Neutrophil (primary cell): ENCODE results near the gene SRD5A3.

Source experiments
- H3K27ac ChIP-seq: fragments of 200-600 bp; sonication (generic); 2 replicates; pipeline ENCODE4 v1.5.1; 2016; ENCODE audit warnings: mild to moderate bottlenecking, moderate library complexity
- H3K27me3 ChIP-seq: fragments of 200-600 bp; sonication (generic); 2 replicates; pipeline ENCODE4 v1.6.0; 2016; ENCODE audit warnings: mild to moderate bottlenecking
- H3K36me3 ChIP-seq: fragments of 200-600 bp; sonication (generic); 2 replicates; pipeline ENCODE4 v1.5.1; 2017
- H3K4me1 ChIP-seq, 2 experiments: fragments of 200-600 bp in 1 of 2; sonication (generic) in 1 of 2; 1 replicate in 1 of 2; 2 replicates in 1 of 2; pipeline versions ENCODE4 v1.5.1 to v1.6.1; 2013 to 2016; ENCODE audit warnings: low read depth in 1 of 2, low read length in 1 of 2, mild to moderate bottlenecking in 1 of 2, moderate library complexity in 1 of 2; ENCODE audit not compliant: control insufficient read depth in 1 of 2, insufficient read depth in 1 of 2
- H3K4me3 ChIP-seq, 2 experiments: fragments of 200-600 bp in 1 of 2; sonication (generic) in 1 of 2; 1 replicate in 1 of 2; 2 replicates in 1 of 2; pipeline ENCODE4 v1.5.1; 2013 to 2016; ENCODE audit warnings: low read depth in 1 of 2, low read length in 1 of 2, mild to moderate bottlenecking in 1 of 2, moderate library complexity in 1 of 2
- H3K9me3 ChIP-seq: fragments of 200-600 bp; sonication (generic); 2 replicates; pipeline ENCODE4 v1.5.1; 2016
- CTCF ChIP-seq: fragments of 200-600 bp; sonication (generic); IDR thresholded peaks from 2 replicates; pipeline ENCODE4 v1.5.1; 2016; ENCODE audit warnings: antibody characterized with exemption

The SRD5A3 gene

GRCh38 chr4:55323375-55323774 is 22.7 kb upstream of the SRD5A3 start:
- Histone ChIP-seq H3K4me1 (no peaks in the 10 kb centered on the region), H3K4me3 (no peak overlapping the region), H3K27me3 (peaks cover 16% of the 10 kb centered on the region), H3K36me3 (no peaks in the 10 kb centered on the region), H3K27ac (no peak overlapping the region), H3K9me3 (no peaks in the 10 kb centered on the region)
- TF ChIP-seq CTCF, result no peak

GRCh38 chr4:55326629-55327028 is 19.4 kb upstream of the SRD5A3 start:
- Histone ChIP-seq H3K36me3 (no peaks in the 10 kb centered on the region), H3K4me3 (no peak overlapping the region), H3K9me3 (no peaks in the 10 kb centered on the region), H3K4me1 (no peaks in the 10 kb centered on the region), H3K27me3 (no peaks in the 10 kb centered on the region), H3K27ac (no peak overlapping the region)
- no peak for TF ChIP-seq CTCF

- Histone ChIP-seq H3K4me1 (no peaks in the 10 kb centered on the region), H3K36me3 (no peaks in the 10 kb centered on the region), H3K27me3 (no peaks in the 10 kb centered on the region), H3K27ac (no peak overlapping the region), H3K9me3 (no peaks in the 10 kb centered on the region), H3K4me3 (no peak overlapping the region)
- no peak for TF ChIP-seq CTCF
Observed at GRCh38 chr4:55329012-55329411, 17.0 kb upstream of the SRD5A3 start.

- no peak overlapping the region for H3K27ac ChIP-seq
Observed at GRCh38 chr4:55330241-55330640, 15.8 kb upstream of the SRD5A3 start.

GRCh38 chr4:55336138-55337034 is 9.7 kb upstream of the SRD5A3 start:
- H3K27me3 ChIP-seq, result no peaks in the 10 kb centered on the region
- no peak overlapping the region for H3K4me3 ChIP-seq
- H3K9me3 ChIP-seq, result no peaks in the 10 kb centered on the region
- TF ChIP-seq CTCF, result no peak
- H3K27ac ChIP-seq, result no peak overlapping the region
- H3K36me3 ChIP-seq, result no peaks in the 10 kb centered on the region
- no peaks in the 10 kb centered on the region for H3K4me1 ChIP-seq

More at GRCh38 chr4:55330241-55330640, 15.8 kb upstream of the SRD5A3 start:
- TF ChIP-seq CTCF, result no peak
- Histone ChIP-seq H3K4me3 (no peak overlapping the region), H3K4me1 (no peaks in the 10 kb centered on the region), H3K27me3 (no peaks in the 10 kb centered on the region), H3K9me3 (no peaks in the 10 kb centered on the region), H3K36me3 (no peaks in the 10 kb centered on the region)
